HG02840 (cell line): ENCODE data around the gene PSTPIP2.
"Not testable (repeated sequence)": the region's sequence is repeated elsewhere in the genome, so short reads cannot be mapped to it uniquely, and the experiment has no call there.

ENCODE experiments used
- ATAC-seq: cut with Tn5 transposase; IDR thresholded peaks from one replicate; pipeline ENCODE4 v1.9.1; 2021; ENCODE audit warnings: mild to moderate bottlenecking, moderate library complexity, moderate number of reproducible peaks; ENCODE audit not compliant: unreplicated experiment, low FRiP score

PSTPIP2 gene

DNA sequence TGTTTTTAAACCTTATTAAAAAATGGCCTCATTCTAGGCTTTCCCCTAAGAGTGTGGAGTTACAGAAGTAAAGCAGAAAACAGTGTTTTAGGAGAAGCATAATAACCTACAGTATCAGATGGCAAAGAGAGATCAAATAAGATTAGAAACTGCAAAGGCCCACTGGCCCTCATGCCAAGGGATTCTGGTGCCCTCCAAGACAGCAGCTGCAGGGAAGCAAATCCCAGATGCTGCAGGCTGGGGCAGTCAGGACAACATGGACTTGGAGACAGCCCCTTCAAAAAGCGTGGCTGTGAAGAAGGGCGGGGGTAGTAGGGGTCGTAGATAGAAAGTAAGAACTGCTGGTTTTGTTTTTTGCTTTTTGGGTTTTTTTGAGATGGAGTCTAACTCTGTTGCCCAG is 76.6 kb downstream of the PSTPIP2 start:
- no peak for ATAC-seq

- ATAC-seq: no peak
These were observed 78.6 kb downstream of the PSTPIP2 start for GRCh38 chr18:45993438-45993837.

DNA sequence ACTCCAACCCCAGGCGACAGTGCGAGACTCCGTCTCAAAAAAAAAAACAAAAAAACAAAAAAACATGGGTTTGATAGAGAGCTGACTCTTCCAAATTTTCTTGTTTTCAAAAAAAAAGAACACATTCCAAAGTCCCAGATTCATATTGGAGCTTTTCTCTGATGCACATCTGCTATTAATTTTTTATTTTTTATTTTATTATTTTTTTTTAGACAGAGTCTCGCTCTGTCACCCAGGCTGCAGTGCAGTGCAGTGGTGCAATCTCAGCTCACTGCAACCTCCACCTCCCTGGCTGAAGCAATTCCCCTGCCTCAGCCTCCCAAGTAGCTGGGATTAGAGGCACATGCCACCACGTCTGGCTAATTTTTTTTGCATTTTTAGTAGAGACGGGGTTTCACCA is 79.5 kb downstream of the PSTPIP2 start:
- ATAC-seq: not testable (repeated sequence)

GRCh38 chr18:45991788-45992187 is 80.3 kb downstream of the PSTPIP2 start:
- no peak for ATAC-seq

DNA sequence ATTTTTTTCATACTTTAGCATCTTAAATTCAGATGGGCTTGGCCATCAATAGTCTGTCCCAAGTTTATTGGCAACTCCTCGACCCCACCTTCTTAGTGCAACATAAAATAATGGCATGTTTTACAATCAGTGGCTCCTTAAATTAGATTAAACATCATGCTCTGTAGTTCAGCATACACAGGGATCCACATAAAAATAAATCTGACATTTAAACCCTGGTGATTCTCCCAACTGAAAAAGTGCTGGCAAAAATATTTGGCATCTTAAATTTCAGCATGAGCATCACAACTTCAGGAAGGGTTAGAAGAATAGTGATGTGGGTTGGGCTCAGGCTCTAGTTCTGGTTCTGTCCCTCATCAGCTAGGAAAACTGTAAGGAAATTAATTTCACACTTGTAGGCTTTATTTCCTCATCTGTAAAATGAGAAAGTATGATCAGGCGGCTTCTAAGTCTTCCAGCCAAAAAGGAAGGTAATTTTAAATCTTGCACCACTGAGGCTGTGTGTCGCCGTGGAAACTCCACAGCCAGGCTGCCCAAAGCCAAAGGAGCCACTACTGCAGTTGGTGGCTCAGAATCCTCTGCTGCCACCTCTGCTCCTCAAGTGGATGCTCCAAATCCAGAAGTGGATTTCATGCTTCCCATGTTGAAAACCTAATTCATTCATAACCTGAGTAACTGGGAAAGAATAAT is 87.4 kb downstream of the PSTPIP2 start:
- no peak for ATAC-seq

- ATAC-seq: no peak
These were observed 90.2 kb downstream of the PSTPIP2 start for GRCh38 chr18:45981821-45982220.

- no peak for ATAC-seq
These were observed 91.8 kb downstream of the PSTPIP2 start for GRCh38 chr18:45980229-45980628.

GRCh38 chr18:45978084-45978483 is 94.0 kb downstream of the PSTPIP2 start:
- ATAC-seq: no peak

DNA sequence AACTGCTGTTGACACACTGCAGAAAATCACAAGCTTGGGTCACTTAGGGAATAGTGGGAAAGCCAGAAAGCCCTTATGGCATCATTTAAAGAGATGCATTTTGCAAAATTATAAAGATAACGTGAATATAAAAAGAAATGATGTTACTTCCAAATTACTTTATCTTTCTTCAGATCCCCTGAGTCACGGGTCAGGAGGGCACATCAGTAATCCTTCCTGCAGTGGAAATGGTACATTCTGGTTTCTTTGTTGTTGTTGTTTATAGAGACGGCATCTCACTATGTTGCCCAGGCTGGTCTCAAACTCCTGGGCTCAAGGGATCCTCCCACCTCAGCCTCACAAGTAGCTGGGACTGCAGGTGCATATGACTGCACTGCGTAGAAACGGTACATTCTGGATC is 95.1 kb downstream of the PSTPIP2 start:
- ATAC-seq: no peak

- no peak for ATAC-seq
These were observed 95.5 kb downstream of the PSTPIP2 start for GRCh38 chr18:45976566-45976965.

- ATAC-seq: no peak
These were observed 97.9 kb downstream of the PSTPIP2 start for GRCh38 chr18:45974088-45974536.

DNA sequence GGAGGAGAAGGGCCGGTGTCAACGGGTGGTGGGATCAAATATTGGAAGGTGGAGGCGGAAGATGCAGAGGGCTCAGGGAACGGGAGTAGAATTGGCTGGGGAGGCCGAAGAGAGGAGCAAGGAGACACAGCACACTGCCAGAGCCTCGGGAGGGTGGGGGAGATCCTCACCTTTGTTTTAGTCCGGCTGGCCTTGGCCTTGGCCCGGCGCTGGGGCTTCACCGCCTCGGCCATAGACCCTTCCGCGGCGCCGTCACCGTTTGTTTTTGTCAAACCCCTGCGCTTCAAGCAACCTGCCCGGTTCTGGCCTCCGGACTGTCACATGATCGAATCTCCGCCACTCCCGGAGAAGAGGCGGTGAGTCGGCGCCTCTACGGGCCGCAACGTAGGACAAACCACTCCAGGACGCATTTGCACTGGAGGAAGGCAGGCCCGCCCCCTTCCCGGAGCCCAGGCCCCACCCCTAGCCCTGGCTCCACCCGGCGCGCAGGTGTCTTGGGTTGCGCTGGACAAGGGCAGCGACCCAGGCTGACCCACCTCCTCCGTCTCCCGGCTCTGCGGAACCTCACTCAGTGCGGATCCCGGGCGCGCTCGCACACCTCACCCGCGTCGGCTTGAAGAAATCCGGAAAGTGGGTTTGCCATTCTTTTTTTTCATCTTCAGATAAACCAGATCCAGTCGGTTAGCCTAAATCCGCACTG is 104.9 kb downstream of the PSTPIP2 start, which contains the start of gene EPG5:
Gene EPG5, minus strand, starts transcription at position 323 of the 700 bp plus-strand sequence. Its CDS starts 90 bp downstream, at position 233.
- ATAC-seq: peak; percentile 97

DNA sequence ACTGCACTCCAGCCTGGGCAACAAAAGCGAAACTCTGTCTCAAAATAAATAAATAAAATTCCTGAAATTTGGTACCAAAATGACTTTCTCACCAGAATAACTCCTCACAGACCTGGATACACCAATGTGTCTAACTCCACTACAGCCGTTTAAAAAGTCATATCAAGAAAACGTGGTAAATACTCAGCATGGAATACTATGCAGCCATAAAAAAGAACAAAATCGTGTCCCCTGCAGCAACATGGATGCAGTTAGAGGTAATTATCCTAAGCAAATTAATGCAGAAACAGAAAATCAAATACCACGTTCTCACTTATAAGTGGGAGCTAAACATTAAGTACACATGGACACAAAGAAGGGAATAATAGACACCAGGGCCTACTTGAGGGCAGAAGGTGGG is 107.1 kb downstream of the PSTPIP2 start:
- not testable (repeated sequence) for ATAC-seq

- ATAC-seq: no peak
These were observed 109.2 kb downstream of the PSTPIP2 start for GRCh38 chr18:45962866-45963265.

DNA sequence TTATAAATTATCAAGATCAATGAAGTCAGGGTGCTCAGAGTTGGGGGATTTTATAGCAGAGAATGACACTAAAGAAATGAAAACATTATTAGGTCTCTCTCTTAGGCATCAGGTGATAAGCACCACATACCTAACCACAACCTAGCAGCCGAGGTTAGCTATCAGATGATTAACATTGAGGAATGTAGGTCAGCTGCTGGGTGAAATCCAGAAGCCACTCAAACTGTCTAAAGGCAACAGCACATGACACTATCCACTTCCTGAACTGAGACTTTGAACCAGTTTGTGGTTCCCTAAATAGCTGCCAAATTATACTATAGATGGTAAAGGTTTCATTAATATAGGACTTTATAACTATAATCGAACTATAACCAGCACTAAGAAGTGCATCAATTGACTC is 109.6 kb downstream of the PSTPIP2 start:
- ATAC-seq: no peak

DNA sequence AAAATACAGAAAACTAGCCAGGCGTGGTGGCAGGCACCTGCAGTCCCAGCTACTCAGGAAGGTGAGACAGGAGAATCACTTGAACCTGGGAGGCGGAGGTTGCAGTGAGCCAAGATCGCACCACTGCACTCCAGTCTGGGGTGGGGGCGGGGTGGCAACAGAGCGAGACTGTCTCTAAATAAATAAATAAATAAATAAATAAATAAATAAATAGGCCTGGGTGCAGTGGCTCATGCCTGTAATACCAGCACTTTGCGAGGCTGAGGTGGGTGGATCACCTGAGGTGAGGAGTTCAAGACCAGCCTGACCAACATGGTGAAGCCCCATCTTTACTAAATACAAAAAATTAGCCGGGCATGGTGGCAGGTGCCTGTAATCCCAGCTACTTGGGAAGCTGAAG is 112.6 kb downstream of the PSTPIP2 start:
- not testable (repeated sequence) for ATAC-seq

DNA sequence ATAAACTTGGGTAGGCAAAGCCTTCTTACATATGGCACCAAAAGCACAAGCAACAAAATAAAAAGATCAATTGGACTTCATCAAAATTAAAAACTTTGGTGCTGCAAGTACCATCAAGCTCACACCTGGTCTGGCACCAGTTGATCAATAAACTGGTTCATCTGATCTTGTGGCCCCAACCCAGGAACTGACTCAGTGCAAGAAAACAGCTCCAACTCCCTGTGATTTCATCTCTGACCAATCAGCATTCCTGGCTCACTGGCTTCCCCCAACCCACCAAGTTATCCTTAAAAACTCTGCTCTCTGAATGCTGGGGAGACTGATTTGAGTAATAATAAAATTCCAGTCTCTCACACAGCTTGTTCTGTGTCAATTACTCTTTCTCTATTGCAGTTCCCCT is 113.3 kb downstream of the PSTPIP2 start:
- no peak for ATAC-seq

GRCh38 chr18:45958027-45958426 is 114.0 kb downstream of the PSTPIP2 start:
- no peak for ATAC-seq

- no peak for ATAC-seq
These were observed 115.0 kb downstream of the PSTPIP2 start for GRCh38 chr18:45957100-45957499.

GRCh38 chr18:45954070-45954934 is 117.8 kb downstream of the PSTPIP2 start:
- ATAC-seq: no peak
